CD4-positive, alpha-beta T cell treated with Interleukin-1 beta for 1 hour (primary cell): ENCODE measurements around the gene NFATC2.
"Not testable (repeated sequence)": the region's sequence is repeated elsewhere in the genome, so short reads cannot be mapped to it uniquely, and the experiment has no call there.

ENCODE experiments used
- DNase-seq, 2 donors: peaks; one replicate each; pipeline ENCODE4 v3.0.0-alpha.2; 2020 to 2022

NFATC2 gene

GRCh38 chr20:51567622-51568021 is 25.1 kb upstream of the NFATC2 start:
- DNase-seq: no peak

GRCh38 chr20:51566594-51566993 is 24.1 kb upstream of the NFATC2 start:
- no peak for DNase-seq

GRCh38 chr20:51565298-51566144 is 23.0 kb upstream of the NFATC2 start:
- no peak for DNase-seq

GRCh38 chr20:51563486-51564332 is 21.2 kb upstream of the NFATC2 start:
- no peak for DNase-seq

GRCh38 chr20:51563174-51563485 is 20.6 kb upstream of the NFATC2 start:
- DNase-seq: no peak

GRCh38 chr20:51562332-51563173 is 20.0 kb upstream of the NFATC2 start:
- no peak for DNase-seq

GRCh38 chr20:51562027-51562331 is 19.5 kb upstream of the NFATC2 start:
- no peak for DNase-seq

- DNase-seq: no peak
Measured at GRCh38 chr20:51560550-51561307, 18.2 kb upstream of the NFATC2 start.

GRCh38 chr20:51560042-51560441 is 17.5 kb upstream of the NFATC2 start:
- DNase-seq: no peak

- no peak for DNase-seq
Measured at GRCh38 chr20:51554538-51555165, 12.1 kb upstream of the NFATC2 start.

- no peak for DNase-seq
Measured at GRCh38 chr20:51553897-51554486, 11.5 kb upstream of the NFATC2 start.

GRCh38 chr20:51551186-51551585 is 8.7 kb upstream of the NFATC2 start:
- no peak for DNase-seq

- DNase-seq: no peak
Measured at GRCh38 chr20:51549474-51549873, 7.0 kb upstream of the NFATC2 start.

GRCh38 chr20:51547951-51548350 is 5.4 kb upstream of the NFATC2 start:
- DNase-seq: no peak

GRCh38 chr20:51545515-51545914 is 3.0 kb upstream of the NFATC2 start:
- DNase-seq: no peak

GRCh38 chr20:51543422-51543788 is 886 bp upstream of the NFATC2 start:
- DNase-seq: no peak

- DNase-seq: peak; percentile 67
Measured at GRCh38 chr20:51542033-51542570, 417 bp downstream of the NFATC2 start.

GRCh38 chr20:51541189-51542032 is 1.1 kb downstream of the NFATC2 start:
- peak; percentile 85 to 90 for DNase-seq

GRCh38 chr20:51540580-51540979 is 1.9 kb downstream of the NFATC2 start:
- peak in 1 of 2 donors; percentile 39 for DNase-seq

- not testable (repeated sequence) for DNase-seq
Measured at GRCh38 chr20:51540074-51540473, 2.4 kb downstream of the NFATC2 start.
